RWPE1 (cell line): ENCODE measurements around the gene AEN.

Experiments used
- CTCF ChIA-PET: fragments of 350-600 bp; sonication (Branson Sonifier 250); formaldehyde crosslinking; extraction: SDS; loops from one replicate; lab custom pipeline; 2021; lab: Yijun Ruan, JAX
- POLR2A ChIA-PET: fragments of 400-600 bp; formaldehyde crosslinking; extraction: SDS; loops from one replicate; lab custom pipeline; 2020; ENCODE audit warnings: antibody characterized with exemption; ENCODE audit not compliant: low non-redundant PET; lab: Yijun Ruan, JAX
- DNase-seq: peaks from one replicate; pipeline ENCODE4 v3.0.0; 2012; ENCODE audit warnings: low spot score
- H3K27ac ChIP-seq: fragments of 450-650 bp; 2 replicates; pipeline ENCODE4 v1.5.1; 2017
- CTCF ChIP-seq: fragments of 450-650 bp; conservative IDR thresholded peaks from 2 replicates; pipeline ENCODE4 v1.5.1; 2017; ENCODE audit warnings: low read depth, mild to moderate bottlenecking

The AEN gene

GRCh38 chr15:88613074-88613944 lies 7.8 kb upstream of the AEN start:
- TF ChIP-seq CTCF: no peak
- CTCF ChIA-PET: no interaction called here

GRCh38 chr15:88615303-88616107 lies 5.6 kb upstream of the AEN start:
- DNase-seq: no peak
- no peak for TF ChIP-seq CTCF
- H3K27ac ChIP-seq: no peak overlapping the region
- ChIA-PET CTCF (interaction anchor here (0.7 kb wide), 1 partner anchor 341 kb away, joined by 6 read pairs; no protein-coding TSS in a partner anchor), POLR2A (no interaction called here)

More at GRCh38 chr15:88613074-88613944, 7.8 kb upstream of the AEN start:
- POLR2A ChIA-PET: no interaction called here
- no peak overlapping the region for H3K27ac ChIP-seq
- no peak for DNase-seq

DNA sequence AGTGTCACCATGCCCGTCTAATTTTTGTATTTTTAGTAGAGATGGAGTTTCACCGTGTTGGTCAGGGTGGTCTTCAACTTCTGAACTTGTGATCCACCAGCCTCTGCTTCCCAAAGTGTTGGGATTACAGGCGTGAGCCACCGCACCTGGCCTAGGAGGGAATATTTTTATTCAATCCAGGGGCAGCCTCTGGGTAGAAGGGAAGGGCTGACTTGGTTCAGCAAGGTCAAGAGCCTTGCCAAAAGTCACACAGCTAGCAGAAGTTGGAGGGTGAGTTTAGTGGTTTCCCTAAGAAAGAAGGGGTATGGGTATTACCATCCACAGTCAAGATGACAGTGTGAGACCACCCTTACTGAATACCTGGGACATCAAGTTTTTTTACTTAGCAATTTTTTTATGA lies 4.9 kb upstream of the AEN start:
- DNase-seq: no peak
- no peak for TF ChIP-seq CTCF
- POLR2A ChIA-PET: no interaction called here
- CTCF ChIA-PET: no interaction called here
- H3K27ac ChIP-seq: no peak overlapping the region

GRCh38 chr15:88617031-88617722 lies 4.0 kb upstream of the AEN start:
- no peak for TF ChIP-seq CTCF
- H3K27ac ChIP-seq: no peak overlapping the region
- ChIA-PET CTCF (interaction anchor here (0.7 kb wide), 1 partner anchor 137 kb away, joined by 3 read pairs; no protein-coding TSS in a partner anchor), POLR2A (no interaction called here)
- DNase-seq: no peak

- TF ChIP-seq CTCF: no peak
- ChIA-PET CTCF (interaction anchor here (0.7 kb wide), 1 partner anchor 138 kb away, joined by 3 read pairs; no protein-coding TSS in a partner anchor), POLR2A (no interaction called here)
- no peak overlapping the region for H3K27ac ChIP-seq
- no peak for DNase-seq
These were observed 3.4 kb upstream of the AEN start for GRCh38 chr15:88617790-88618189.

- ChIA-PET CTCF (no interaction called here), POLR2A (no interaction called here)
- no peak for TF ChIP-seq CTCF
- H3K27ac ChIP-seq: no peak overlapping the region
- no peak for DNase-seq
These were observed 2.5 kb upstream of the AEN start for GRCh38 chr15:88618686-88619085.
